ENCODE results near the gene SBNO2. TPM values are rescaled to one million over a fixed set of nuclear protein-coding genes. Genes with fewer than 3 reads are reported as not detected.

Gene SBNO2
- total RNA-seq, 1 donor from 2014 or later, result 46.4 TPM

DNA sequence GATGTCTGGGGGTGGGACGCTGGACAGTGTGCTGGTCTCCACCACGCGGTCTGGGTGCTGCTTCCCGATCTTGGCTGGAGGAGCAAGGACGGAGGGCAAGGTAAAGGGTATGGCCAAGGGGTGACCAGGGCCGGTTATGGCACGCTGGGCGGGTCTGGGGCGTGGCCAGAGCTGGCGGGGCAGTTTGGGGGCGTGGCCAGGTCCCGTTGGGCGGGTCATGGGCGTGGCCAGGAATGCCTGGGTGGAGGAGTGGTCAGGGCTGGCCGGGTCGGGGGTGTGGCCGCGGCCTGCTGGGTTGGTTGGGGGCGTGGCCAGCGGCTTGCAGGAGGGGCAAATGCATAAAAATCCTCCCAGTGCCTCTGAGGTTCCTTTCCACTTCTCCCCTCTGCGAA, 51.1 kb downstream of the SBNO2 start:
- Mint-ChIP-seq H3K4me1 (ENCODE audit: unreplicated experiment) (no peaks in the 10 kb centered on the region), H3K36me3 (ENCODE audit: low read depth, unreplicated experiment) (peaks cover 17% of the 10 kb centered on the region), H3K9me3 (ENCODE audit: unreplicated experiment) (no peaks in the 10 kb centered on the region), H3K27me3 (ENCODE audit: unreplicated experiment) (peaks cover 13% of the 10 kb centered on the region), H3K4me3 (ENCODE audit: unreplicated experiment) (peak overlapping the region; percentile 62), H3K27ac (ENCODE audit: unreplicated experiment) (no peak overlapping the region)
- no peak for TF ChIP-seq CTCF (IDR thresholded peaks at IDR 0.05; ENCODE audit: unreplicated experiment)
- DNase-seq (ENCODE audit: low spot score), result peak; percentile 77

DNA sequence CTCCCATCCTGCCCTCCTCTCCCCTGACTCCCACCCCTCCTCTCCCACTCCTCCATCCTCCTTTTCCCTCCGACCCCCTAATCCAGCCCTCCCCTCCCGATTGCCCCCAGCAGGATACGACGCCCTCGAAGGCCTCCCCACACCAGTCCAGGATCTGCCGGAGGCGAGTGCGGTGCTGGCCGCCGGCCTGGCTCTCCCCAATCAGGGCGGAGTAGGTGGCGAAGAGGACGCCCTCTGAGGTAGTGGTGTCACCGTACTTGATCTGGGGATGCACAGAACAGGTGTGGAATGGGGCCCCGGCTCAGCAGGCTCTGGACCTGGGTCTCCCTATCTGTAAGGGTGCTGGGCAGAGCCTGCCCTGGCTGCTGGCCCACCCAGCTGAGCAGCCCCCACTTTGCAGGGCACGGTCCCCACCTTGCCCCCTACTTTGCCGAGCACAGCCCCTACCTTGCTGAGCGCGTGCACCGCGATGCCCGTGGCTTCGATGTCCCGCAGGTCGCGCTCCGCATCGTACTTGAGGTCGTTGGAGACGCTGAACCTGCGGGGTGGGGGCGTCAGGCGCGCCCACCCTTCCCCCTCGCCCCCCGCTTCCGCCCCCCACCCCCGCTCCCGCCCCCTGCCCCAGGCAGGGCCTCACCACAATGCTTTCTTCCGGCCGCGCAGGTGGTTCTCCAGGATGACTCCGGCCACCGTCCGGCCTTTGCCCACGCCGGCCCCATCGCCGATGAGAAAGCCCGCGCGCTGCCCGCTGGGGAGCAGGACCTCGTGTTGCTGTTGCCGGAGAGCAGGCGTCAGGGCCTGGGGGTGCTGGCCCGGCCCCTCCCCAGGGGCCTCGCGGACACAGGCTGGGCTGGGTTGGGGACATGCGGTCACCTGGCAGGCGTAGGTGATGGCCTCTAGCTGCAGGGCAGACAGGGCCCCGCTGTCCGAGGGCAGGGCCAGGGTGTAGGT, 51.8 kb downstream of the SBNO2 start:
- no peak overlapping the region for H3K27ac Mint-ChIP-seq (ENCODE audit: unreplicated experiment)
- H3K36me3 Mint-ChIP-seq (ENCODE audit: low read depth, unreplicated experiment), result peaks cover 17% of the 10 kb centered on the region
- DNase-seq (ENCODE audit: low spot score), result no peak
- peaks cover 13% of the 10 kb centered on the region for H3K27me3 Mint-ChIP-seq (ENCODE audit: unreplicated experiment)
- no peaks in the 10 kb centered on the region for H3K4me1 Mint-ChIP-seq (ENCODE audit: unreplicated experiment)
- TF ChIP-seq CTCF (IDR thresholded peaks at IDR 0.05; ENCODE audit: unreplicated experiment), result no peak
- H3K9me3 Mint-ChIP-seq (ENCODE audit: unreplicated experiment), result no peaks in the 10 kb centered on the region
- peak overlapping the region; percentile 62 for H3K4me3 Mint-ChIP-seq (ENCODE audit: unreplicated experiment)

DNA sequence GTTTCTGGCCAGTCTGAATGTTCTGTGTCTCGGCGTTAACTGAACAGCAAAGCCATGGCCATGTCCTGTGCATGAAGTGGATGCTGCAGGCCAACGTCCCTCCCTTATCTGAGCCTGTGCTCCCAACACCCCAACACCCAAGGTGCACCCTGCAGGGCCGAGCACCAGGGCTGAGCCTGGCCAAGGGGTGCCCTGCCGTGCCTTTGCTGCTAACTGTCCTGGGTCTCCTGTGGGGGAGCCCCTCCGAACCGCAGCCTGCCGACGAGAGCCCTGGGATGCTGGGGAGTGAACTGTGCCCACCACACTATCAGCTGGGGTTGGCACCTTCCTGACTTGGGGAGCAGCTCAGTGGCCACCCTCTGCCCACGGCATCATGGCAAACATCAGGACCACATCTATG, 52.7 kb downstream of the SBNO2 start:
- TF ChIP-seq CTCF (IDR thresholded peaks at IDR 0.05; ENCODE audit: unreplicated experiment), result no peak
- Mint-ChIP-seq H3K4me3 (ENCODE audit: unreplicated experiment) (peak overlapping the region; percentile 73), H3K36me3 (ENCODE audit: low read depth, unreplicated experiment) (peaks cover 17% of the 10 kb centered on the region), H3K9me3 (ENCODE audit: unreplicated experiment) (no peaks in the 10 kb centered on the region), H3K27me3 (ENCODE audit: unreplicated experiment) (peaks cover 13% of the 10 kb centered on the region), H3K27ac (ENCODE audit: unreplicated experiment) (no peak overlapping the region), H3K4me1 (ENCODE audit: unreplicated experiment) (no peaks in the 10 kb centered on the region)
- DNase-seq (ENCODE audit: low spot score), result no peak

GRCh38 chr19:1119475-1120217, 54.4 kb downstream of the SBNO2 start:
- H3K4me3 Mint-ChIP-seq (ENCODE audit: unreplicated experiment), result no peak overlapping the region
- no peak overlapping the region for H3K27ac Mint-ChIP-seq (ENCODE audit: unreplicated experiment)
- no peak for DNase-seq (ENCODE audit: low spot score)
- no peak for TF ChIP-seq CTCF (IDR thresholded peaks at IDR 0.05; ENCODE audit: unreplicated experiment)
- no peaks in the 10 kb centered on the region for H3K9me3 Mint-ChIP-seq (ENCODE audit: unreplicated experiment)
- no peaks in the 10 kb centered on the region for H3K4me1 Mint-ChIP-seq (ENCODE audit: unreplicated experiment)
- peaks cover 17% of the 10 kb centered on the region for H3K36me3 Mint-ChIP-seq (ENCODE audit: low read depth, unreplicated experiment)
- peaks cover 6% of the 10 kb centered on the region for H3K27me3 Mint-ChIP-seq (ENCODE audit: unreplicated experiment)

Data from endothelial cell (in vitro differentiated cells).